GM21360 (cell line): ENCODE data around the gene METTL24.
"Not testable (repeated sequence)": the region's sequence is repeated elsewhere in the genome, so short reads cannot be mapped to it uniquely, and the experiment has no call there.

Source experiments
- ATAC-seq: cut with Tn5 transposase; IDR thresholded peaks from one replicate; pipeline ENCODE4 v1.9.1; 2021; ENCODE audit warnings: mild to moderate bottlenecking, moderate library complexity; ENCODE audit not compliant: unreplicated experiment

METTL24 gene

GRCh38 chr6:110363748-110364147 is 5.6 kb upstream of the METTL24 start:
- ATAC-seq: no peak

GRCh38 chr6:110360676-110361075 is 2.5 kb upstream of the METTL24 start:
- no peak for ATAC-seq

DNA sequence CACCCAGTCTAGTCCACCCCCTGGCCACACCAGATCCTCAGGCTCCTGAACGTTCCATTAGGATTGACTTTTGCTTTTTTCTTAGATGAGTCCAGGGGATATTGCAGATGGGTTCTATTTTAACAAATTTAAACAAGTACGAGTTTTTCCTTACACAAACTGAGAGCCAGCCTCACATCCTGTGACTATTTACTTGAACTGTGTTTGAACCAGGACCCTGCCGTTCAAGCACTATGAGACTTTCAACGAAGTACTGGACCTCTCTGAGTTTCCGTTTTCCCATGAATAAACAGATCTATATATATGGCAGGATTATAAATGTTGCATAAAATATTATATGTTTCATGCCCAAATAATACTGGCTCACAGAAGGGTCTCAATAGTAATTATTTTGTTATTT is 1.4 kb upstream of the METTL24 start:
- no peak for ATAC-seq

GRCh38 chr6:110358553-110359160 is 508 bp upstream of the METTL24 start:
- no peak for ATAC-seq

- no peak for ATAC-seq
These were observed 868 bp downstream of the METTL24 start for GRCh38 chr6:110357298-110357663.

GRCh38 chr6:110356778-110357177 is 1.4 kb downstream of the METTL24 start:
- ATAC-seq: no peak

GRCh38 chr6:110355727-110356126 is 2.4 kb downstream of the METTL24 start:
- no peak for ATAC-seq

GRCh38 chr6:110355022-110355421 is 3.1 kb downstream of the METTL24 start:
- no peak for ATAC-seq

- no peak for ATAC-seq
These were observed 4.0 kb downstream of the METTL24 start for GRCh38 chr6:110354153-110354552.

- ATAC-seq: no peak
These were observed 4.6 kb downstream of the METTL24 start for GRCh38 chr6:110353457-110354001.

- no peak for ATAC-seq
These were observed 5.4 kb downstream of the METTL24 start for GRCh38 chr6:110352563-110353262.

- no peak for ATAC-seq
These were observed 6.2 kb downstream of the METTL24 start for GRCh38 chr6:110351986-110352385.

- no peak for ATAC-seq
These were observed 6.6 kb downstream of the METTL24 start for GRCh38 chr6:110351546-110351945.

DNA sequence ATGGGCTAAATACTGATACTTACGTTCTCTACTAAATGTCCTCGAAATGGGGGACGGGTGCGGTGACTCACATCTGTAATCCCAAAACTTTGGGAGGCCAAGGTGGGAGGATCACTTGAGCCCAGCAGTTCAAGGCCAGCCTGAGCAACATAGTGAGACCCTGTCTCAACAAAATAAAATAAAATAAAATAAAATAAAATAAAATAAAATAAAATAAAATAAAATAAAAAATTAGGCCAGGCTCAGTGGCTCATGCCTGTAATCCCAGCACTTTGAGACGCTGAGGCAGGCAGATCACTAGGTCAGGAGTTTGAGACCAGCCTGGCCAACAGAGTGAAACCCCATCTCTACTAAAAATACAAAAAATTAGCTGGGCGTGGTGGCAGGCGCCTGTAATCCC is 7.6 kb downstream of the METTL24 start:
- ATAC-seq: not testable (repeated sequence)

- ATAC-seq: no peak
These were observed 9.0 kb downstream of the METTL24 start for GRCh38 chr6:110348961-110349690.

GRCh38 chr6:110345025-110345424 is 13.1 kb downstream of the METTL24 start:
- ATAC-seq: no peak

GRCh38 chr6:110342759-110343158 is 15.4 kb downstream of the METTL24 start:
- ATAC-seq: no peak

DNA sequence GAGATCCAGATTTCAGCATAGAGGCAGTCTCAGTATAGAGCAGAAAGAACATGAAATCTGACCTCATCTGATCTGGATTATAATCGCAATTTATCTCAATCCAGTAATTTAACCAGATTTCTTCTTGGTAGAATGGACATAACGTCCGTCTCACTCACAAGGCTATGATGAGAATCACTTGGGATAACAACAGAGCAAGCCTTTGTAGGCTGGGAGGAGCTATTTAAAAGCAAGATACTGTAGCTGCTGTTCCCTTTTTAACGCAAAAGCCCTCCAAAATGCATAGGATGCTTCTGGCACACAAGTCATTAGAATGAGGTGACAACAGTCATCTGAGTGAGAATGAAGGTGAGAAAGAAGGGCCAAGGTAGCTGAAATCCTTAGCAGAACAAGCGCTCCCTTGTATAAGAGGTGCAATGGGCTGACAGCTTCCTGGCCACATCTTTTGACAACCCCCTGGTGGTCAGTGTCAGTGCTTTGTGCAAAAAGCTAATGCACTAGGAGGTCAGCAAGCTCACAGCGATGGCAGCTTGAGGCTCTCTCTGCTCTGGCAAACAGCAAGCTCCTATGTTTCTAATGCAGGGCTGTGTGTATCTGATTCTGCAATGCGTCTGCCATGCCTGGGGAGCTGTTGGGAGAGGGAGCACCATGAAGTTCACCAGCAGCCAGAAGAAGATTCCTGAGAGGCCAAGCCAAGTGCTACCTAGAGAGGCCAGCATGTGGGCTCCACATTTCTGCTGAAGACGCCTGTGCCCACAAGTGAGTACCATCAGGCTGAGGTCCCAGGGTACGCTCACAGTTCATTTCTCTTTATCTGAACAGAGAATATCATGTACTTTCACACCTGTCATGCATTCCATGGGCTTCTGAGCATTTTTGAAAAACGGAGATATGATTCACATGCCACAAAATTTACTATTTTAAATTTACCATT is 16.2 kb downstream of the METTL24 start:
- no peak for ATAC-seq

GRCh38 chr6:110341067-110341466 is 17.1 kb downstream of the METTL24 start:
- no peak for ATAC-seq

DNA sequence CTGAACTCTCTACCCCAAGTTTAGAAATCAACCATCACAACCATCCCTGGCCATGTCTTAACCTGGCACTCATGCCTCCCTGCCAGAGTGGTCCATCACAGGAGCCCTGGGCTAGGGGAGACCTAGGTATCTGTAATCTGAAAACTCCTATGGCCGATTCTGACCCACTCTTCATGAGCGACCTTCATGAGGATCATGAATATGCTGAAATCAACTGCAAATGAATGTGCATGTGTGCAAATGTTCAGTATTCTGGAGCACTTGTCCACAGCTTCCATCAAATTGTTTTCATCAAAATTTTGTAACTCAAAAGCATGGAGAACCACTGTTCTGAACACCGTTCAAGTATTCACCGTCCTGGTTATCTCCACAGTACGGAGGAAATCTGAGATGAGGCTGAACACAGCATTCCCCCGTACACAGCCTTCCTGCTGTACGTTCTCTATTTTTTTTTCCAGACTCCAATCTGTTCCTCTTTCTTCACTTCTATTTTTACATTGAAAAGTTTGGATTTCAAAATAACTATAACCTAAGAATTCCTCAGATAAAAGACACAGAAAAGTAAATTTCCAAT is 17.7 kb downstream of the METTL24 start:
- ATAC-seq: no peak
